Right lobe of liver (tissue), 4 donors: ENCODE data around the gene RICTOR.

Experiments used
- POLR2A ChIP-seq: fragments of 450-650 bp; IDR thresholded peaks from one replicate; pipeline ENCODE4 v1.6.1; 2017; ENCODE audit warnings: antibody characterized with exemption, mild to moderate bottlenecking
- TF ChIP-seq, protein P1 (sequence below), 4 donors: fragments of 200-600 bp in 3 of 4; fragments of 450-650 bp in 1 of 4; IDR thresholded peaks; one replicate each; pipeline versions ENCODE4 v1.5.1 to v1.8.0; 2016 to 2022; ENCODE audit warnings: antibody characterized with exemption in 4 of 4, mild to moderate bottlenecking in 2 of 4
- donor health status: DM: no; HTN: no; CAD: no.
- donor health status: DM: no; HTN: no; CAD: no.
- donor health status: DM: no; HTN: yes; CAD: no.

DNA sequence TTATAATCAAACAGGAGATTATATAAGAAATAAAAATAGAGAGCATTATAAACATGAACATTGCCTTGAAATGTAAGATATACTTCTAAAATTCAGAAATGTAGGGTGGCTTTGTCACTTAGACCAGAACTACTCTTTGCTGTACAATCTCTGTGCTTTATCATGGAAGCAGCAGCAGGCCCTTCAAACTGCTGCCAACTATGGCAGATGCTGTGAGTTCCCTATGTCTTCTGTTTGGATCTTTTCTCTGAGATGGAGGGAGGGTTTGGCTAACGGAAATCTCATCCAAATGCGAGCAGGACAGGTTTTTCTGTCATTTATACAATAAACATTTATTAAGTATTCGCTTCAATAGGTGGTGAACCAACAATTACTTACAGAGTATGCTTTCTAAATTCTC lies 34.8 kb upstream of the RICTOR start:
- no peak for TF ChIP-seq POLR2A
- TF ChIP-seq, protein P1, sequence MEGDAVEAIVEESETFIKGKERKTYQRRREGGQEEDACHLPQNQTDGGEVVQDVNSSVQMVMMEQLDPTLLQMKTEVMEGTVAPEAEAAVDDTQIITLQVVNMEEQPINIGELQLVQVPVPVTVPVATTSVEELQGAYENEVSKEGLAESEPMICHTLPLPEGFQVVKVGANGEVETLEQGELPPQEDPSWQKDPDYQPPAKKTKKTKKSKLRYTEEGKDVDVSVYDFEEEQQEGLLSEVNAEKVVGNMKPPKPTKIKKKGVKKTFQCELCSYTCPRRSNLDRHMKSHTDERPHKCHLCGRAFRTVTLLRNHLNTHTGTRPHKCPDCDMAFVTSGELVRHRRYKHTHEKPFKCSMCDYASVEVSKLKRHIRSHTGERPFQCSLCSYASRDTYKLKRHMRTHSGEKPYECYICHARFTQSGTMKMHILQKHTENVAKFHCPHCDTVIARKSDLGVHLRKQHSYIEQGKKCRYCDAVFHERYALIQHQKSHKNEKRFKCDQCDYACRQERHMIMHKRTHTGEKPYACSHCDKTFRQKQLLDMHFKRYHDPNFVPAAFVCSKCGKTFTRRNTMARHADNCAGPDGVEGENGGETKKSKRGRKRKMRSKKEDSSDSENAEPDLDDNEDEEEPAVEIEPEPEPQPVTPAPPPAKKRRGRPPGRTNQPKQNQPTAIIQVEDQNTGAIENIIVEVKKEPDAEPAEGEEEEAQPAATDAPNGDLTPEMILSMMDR (IDR thresholded peaks at IDR 0.05): no peak
